KG1 (cell line): ENCODE measurements around the gene CNNM3.

Experiments
- DNase-seq: peaks from one replicate; lab custom pipeline; 2025; lab: John Stamatoyannopoulos, UW

The CNNM3 gene

DNA sequence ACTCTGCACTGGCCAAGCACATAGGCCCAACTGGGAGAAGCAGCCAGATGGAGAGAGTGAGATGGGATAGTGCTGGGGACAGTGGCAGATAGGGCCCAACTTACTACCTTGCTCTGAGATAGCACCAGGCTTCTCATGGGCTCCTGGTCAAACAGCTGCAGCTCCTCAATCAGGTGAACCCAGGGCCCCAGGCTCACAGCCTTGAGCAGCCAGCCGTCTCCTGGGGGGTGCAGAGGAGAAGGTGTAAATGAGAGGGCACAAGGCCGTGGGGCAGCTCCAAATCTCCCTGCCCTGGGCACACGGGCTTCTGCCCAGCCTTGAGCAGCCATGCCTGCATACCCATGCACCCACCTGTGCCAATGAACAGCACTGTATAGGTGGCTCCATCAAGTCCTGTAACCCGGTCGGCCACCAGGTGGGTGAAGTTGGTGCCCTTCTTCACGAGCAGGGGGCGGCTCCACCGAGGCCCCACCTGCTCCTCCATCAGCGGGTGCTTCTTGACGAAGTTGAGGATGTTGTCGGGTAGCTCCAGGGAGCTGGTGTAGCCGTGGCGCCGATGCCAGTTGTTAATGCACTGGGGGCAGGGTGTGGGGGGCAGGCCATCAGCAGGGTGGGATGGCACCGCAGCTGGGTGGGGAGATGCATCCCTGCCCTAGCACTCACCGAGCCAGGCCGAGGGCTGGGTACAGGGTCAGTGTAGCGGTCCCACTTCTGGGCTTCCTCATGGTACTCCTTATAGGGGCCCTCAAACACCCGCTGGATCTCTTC lies 47.7 kb downstream of the CNNM3 start:
- DNase-seq = no peak

DNA sequence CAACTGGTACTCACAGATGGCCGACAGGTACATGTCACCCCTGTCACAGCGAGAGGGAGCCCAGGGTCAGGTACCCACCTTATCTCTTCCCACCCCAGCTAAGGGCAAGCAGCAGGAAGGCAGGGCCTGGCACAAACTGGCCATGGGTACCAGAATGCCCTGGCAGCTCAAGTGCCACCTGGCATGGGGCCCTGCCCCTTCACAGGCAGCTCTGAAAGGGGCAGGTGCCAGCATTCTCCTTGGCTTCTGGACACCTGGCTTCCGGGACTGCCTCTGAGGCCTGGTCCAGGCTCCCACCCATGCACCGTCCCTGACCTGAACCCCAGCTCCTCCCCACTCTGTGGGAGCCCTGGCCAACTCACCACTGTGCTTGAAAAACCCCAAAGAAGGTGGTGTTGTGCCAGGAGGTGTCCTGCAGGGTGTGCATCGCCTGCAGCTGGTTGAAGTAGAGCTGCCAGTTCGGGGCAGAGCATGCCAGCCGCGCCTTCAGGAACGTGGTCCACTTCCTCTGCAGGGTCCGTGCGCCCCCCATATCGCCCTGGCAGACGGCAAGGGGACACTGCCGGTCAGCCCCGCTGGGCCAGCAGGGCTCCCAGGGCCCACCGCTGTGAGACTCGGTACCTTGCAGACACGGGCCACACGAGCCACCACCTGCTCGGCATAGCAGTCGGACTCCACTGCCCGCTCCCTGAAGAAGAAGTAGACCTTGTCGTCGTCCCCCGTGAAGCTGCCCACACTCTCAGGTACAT lies 48.4 kb downstream of the CNNM3 start:
- no peak for DNase-seq

DNA sequence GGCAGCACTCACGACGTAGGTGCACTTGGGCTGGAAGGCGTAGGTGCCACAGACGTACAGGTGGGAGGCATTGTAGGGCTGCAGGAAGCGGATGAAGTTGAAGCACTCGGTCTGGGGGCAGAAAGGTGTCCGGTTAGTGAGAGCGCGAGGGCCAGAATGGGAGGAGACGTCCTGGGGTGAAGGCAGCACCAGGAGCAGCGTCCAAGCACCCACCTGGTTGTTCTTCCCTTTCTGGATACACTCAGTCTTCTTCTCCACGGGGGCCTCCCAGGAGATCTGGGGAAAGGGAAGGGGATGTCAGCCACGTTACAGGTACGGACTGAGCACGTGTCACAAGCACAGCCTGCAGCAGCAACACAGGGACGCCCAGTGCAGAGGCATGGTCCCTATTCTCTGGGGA lies 49.6 kb downstream of the CNNM3 start:
- DNase-seq = no peak

DNA sequence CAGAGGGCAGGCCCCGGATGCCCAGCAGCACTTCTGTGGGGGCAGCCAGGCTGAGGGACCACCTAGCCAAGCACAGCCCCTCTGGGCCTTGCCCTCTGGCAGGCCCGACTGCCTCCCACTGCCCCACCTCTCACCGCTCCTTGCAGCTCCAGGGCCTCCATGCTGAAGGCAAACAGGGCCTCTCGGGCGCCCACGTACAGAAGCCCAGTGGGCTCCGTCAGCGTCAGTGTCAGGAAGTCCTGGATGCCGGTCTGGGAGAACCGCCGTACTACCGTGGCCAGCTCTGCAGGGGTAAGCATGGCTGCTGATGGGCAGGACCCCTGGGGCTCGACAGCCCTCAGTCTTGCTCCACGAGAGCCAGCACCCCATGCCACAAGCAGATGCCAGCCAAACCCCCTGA lies 50.1 kb downstream of the CNNM3 start:
- DNase-seq = no peak

DNA sequence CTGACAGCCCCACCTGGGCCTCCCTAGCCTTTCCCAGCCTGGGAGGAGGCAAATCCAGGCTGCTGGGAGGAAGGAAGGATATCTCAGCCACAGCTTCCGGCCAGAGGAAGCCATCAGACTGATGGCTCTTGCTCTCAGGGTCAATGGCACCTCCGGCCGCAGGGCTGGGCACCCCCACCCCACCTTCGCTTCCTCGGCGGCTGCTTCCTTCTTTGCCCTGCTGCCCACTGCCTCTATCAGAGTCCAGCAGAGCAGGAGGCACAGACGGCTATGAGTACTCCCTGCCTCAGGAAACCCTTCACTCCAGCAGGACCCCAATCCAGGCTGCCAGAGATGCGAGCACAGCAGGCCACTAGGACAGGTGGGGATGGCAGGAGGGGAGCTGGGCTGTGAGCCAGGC lies 50.5 kb downstream of the CNNM3 start:
- no peak for DNase-seq

DNA sequence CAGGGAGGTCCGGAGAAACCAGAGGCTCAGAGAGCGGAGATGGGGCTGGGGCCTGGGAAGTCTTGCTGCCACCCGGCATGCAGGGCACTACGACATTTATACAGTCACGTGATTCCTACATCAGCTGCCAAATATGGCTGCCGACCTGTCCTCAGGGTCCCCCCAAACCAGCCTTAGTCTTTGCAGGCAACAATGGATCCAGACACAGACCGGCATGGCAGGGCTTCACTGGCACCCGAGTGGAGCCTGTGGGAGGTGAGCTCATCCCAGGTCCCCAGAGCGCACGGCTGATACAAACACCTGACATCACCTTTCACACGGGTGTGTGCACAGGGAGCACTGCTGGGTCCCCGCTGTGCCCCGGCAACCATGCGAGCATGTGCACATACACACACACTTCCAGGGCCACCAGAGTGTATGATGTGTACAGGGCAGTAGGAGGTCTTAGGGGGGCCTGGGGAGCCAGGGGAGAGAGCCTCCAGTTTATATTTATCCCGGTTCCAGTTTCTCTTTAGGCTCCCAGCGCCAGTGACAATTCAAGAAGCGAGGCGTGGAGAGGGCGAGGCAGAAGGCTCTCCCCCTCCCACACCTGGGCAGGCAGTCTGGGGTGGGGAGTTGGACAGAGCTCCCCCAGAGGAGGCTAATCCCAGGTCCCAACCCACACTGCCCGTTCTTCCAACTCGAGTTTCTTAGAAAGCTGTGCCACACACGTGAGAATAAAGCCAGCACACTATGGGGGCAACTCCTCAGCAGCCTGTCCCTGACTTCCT lies 51.1 kb downstream of the CNNM3 start:
- DNase-seq = no peak

DNA sequence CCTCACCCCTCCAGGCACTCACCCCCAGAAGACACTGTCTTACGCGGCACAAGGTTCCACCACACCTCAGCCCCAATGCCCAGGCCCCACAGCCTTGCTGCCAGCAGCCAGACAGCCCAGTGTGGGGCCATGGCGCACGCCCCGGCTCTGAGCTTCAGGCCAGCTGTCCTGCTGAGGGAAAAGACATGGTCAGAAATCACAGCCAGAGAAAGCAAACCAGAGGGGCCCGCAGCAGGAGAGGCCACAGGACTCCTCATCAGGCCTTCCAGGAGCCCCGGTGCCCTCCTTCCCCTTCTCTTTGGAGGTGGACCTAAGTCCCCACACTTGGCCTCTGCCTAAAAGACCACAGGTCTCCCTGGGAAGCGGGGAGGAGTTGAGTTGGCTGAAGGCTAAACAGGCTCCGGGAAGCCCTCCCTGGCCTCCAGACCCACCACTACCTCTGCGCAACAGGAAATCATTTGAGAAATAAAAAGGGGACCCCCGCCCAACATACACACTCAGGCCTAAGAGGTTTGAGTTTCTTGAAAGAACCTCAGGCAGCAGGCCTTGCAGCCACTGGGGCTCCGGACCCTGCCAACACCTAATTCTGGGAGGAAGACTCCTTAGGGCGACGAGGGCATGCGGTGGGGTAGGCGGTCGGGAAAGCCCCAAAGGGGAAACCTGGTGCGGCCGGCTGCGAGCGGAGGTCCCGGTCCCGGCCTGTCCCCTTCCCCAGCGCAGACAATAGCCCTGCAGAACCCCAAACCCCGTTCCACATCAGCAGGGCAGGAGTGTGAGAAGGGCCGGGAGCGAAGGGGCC lies 51.9 kb downstream of the CNNM3 start:
- DNase-seq = no peak

DNA sequence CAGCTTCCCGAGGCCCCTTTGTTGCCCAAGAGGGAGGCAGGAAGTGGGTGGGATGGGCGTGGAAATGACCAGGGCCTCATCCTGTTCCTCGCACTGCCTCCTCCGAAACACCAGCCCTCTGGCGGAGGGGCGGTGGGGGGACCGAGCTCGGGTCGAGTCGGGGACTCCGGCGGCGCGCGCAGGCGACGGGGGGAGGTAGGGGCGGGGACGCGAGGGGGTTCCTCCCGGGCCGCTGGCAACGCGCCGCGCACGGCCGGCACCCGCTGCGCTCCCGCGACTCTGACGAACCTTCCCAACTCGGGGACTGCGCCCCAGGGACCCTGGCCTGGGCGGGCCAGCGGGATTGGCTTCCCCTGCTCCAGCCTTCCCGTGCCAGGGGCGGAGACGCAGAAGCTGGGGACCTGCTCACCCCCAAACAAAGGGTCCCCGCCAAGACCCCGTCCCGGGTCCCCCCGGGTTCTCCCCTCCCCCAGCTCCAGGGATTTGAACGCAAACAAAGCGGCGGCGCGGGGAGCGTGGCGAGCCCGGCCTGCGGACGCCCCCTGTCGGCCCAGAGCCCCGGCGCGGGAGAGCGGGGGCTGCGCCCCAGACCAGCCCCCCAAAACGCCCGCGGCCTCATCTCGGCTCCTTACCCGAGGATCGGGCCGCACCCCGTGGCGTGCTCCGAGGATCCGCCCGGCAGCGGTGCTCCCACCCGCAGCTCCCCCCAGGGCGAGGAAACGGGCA lies 52.6 kb downstream of the CNNM3 start:
- DNase-seq = peak; percentile 81

DNA sequence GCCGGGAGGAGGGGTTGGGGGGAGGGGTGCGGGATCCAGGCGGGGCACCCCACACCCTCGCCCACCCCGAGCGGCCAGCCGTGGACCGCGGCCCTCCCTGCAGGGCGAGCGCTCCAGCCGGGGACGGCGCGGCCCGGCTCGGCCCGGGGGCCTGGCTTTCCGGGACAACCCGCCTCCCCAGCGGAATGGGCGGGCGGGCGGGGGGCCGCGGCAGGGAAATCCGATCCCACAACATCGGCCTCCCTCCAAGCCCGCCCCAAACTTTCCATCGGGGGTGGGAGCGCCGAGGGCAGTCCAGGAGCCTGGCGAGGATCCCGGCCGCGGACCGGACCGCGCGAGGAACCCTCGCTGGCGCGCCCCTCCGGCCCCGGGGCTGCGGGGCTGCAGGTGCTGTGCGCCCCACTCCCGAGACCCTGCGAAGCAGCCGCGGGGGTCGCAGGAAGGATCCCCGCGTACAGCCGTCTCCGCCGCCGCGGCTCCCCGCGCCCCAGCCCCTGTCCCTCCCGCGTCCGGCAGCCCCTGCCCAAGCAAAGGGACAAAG lies 53.3 kb downstream of the CNNM3 start:
- no peak for DNase-seq

DNA sequence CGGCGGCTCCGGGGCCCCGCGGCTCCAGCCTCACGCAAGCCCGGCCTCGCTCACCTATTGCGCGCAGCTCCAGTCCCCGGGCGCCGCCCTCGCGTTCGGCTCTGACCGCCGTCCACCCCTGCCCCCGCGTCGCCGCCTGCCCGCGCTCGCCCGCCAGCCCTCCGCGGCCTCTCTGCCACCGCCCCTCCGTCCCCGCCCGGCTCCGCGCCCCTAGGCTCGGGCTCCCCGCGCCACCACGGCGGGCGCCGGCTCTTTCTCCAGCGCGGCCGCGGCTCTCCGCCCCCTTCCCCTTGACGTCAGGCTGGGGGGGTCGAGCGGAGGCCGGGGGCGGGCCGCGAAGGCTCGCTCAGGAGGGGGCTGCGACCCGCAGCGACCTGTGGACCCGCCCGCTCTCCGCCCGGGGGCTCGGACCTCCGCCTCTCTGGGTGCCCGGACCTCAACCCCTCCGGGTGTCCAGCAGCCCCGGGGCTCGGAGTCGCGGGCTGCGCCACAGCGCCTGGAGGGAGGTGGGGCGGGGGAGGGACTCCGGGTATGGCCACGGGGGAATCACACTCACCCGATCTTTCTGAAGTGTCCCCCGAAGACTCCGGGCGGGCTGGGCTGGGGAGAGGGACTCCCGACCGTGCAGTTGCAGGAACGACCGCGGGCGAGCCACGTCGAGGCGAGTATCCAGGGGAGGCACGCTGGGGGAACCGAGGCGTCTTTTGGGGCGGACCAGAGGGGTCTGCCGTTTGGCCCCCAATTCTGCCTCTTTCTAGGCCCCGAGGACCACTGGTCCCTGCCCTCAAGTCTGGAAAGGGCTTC lies 54.0 kb downstream of the CNNM3 start, which contains the start of gene SEMA4C:
Gene SEMA4C (minus strand): TSS at position 259 of the 804 bp plus-strand sequence. CDS start 2,194 bp downstream, outside the sequence.
- no peak for DNase-seq

DNA sequence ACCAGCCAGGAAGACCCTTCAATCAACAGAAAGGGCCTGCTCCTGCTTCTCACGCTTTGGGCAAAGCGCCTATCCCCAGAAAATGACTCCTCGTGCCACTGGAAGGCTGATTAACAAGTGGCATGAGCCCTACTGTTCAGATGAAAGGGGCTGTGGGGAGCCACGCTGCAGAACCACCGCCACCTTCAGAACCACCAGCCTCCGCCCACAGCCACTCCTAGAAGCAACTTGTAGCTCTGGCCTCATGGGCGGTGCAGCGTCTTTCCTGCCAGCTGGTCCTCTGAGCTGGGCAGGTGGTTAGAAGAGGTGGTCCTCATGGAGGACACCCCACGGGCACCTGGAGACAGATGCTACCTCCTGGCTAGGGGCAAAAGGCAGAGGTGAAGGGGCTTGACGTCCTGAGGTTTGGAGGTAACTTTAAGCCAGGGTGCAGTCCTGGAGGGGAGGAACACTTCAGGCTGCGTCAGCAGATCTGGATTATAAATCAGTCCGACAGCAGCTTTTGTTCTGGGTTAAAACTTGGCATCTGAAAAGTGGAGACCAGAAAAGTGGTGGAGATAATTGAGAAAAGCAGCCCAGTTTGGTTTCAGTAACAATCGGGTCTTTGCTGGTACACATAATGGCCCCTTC lies 54.7 kb downstream of the CNNM3 start:
- no peak for DNase-seq

DNA sequence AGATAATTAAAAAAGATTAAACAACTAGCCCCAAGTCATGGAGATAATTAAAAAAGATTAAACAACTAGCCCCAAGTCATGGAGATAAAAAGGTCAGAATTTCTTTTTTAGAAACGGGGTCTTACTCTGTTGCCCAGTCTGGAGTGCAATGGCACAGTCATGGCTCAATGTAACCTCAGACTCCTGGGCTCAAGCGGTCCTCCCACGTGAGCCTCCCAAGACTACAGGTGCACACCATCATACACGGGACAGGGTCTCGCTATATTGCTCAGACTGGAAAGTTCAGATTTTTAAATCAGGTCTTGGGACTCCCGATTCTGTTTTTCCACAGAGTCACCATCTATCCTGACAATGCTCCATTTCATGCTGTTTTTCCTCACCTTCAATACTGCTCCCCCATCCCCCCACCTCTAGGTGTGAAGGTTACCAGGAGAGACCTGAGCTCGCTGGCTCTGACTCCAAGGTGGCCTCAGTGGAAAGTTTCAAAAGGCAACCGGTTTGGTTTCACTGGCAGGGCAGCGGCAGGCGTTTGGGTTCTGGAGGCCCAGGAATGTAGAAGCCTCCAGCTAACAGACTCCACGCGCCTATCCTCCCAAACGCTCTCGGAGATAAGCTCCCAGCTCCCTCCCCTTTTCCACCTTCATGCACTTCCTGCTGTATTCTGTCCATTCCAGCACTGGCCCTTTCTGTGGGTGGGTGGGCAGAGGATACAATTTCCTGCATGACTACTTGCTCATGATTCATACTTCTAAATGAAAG lies 56.7 kb downstream of the CNNM3 start:
- no peak for DNase-seq

DNA sequence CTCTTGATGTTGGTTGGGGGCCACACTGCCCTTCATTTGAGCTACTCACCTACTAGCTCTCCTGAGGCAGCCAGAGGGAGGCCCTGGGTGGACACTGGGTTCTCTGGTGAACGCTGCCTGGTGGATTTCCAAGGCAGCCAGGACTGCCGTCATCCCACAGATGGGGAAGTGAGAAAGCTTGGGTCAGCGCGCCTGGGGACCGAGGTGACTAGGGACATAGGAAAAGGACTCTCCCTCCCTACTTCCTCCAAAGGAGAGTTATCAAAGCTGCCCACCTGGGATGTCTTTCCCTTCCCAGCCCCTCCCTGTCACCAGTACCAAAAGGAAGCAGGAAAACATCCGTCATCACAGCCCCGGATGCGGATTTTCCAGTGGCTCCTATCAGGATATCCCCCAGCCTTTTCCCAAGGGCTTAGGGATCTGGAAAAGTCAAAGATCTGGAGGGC lies 57.6 kb downstream of the CNNM3 start:
- DNase-seq = no peak

DNA sequence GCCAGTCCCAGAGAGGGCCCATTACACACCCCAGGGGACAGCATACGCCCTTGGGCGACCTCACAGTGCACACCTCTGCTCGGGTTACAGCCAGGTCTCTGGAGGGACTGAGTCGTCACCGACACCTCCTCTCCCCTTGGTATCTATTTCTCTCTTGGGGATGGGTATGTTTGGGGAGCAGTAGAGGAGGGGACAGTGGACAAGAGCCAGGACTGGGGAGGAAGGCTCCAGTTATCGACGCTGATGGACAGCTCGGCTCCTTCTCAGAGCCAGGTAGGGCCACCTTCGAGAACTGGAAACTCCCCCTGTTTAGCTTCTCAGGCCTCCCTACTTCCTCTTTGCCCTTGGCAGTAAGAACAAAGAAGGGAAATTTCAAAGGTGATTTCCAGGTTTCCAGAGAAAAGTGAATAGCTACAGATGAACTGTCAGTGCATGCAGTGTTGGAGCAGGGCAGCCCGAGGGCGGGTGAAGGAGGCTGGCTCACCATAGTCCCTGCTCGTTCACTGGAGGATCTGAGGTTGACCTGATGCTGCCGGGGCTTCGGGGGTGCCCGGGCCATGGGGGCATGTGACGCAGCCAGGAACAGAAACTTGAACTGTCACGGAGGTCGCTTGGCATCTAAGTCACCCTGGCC lies 58.2 kb downstream of the CNNM3 start:
- no peak for DNase-seq

DNA sequence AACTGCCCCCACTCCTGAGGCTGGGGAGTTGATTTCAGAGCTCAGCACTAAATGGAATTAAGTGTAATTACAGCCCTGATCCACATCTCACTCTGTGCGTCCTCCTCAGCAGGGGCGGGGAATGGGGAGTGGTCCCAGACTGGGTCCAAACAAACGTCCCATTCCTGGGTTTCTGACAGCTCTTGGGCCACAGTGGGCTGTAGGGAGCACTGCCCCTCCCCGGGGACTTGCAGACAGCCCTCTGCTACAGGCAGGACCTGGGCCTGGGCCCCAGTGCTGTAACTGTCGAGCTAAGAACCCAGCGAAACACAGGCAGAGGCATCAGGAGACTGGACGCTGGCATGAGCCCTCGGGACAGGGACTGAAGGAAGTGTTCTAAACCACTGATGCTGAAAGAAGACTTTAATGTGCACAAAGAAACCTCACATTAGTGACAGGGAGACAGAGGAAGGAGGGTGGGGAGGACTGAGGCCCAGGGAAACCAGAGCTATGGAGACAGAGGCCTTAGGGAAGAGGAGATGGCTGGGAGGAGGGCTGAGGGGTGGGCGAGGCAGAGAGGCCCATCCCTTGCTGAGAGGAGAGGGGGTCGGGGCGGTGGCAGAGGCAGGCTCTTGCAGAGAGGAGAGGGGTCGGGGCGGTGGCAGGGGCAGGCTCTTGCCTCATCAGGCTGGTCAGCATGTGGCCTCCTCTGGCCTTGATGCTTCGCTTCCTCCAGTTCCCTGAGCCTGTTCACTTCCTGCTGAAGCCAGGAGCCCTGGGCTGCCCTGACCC lies 59.6 kb downstream of the CNNM3 start:
- no peak for DNase-seq

DNA sequence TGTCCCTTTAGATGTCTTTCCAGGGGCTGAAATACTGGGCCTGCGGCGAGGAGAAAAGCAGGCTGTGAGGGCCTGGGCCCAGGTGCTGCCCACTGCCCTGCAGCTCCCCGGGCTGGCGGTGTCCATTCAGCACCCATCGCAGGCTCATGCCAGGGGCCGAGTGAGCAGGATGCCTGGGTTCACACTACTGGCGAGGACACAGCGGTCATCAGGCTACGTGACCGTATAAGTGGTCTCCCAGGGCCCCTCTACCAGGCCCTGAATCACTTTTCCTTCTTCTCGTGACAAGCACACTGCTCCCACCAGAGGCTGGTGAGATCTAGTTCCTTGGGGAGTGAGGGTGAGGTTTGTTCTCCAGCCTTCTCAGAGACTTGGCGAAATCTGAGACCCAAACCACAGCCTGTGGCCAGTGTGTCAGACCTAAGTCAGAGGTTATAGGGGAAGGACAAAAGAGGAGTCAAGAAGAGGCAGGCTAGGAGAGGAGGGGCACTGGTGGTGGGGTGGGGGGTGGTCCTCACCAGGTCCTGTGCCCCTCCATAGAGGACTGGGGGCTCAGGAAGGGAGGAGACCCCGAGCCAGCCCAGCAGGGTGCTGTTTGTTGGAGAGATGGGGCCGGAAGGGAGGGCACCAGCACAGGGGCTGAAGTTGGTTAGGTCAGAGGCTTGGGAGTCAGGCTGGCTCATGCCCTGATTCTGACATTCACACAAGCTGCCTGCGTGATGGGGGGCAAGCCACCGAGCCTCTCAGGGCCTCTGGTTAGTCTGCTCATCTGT lies 60.4 kb downstream of the CNNM3 start:
- no peak for DNase-seq

DNA sequence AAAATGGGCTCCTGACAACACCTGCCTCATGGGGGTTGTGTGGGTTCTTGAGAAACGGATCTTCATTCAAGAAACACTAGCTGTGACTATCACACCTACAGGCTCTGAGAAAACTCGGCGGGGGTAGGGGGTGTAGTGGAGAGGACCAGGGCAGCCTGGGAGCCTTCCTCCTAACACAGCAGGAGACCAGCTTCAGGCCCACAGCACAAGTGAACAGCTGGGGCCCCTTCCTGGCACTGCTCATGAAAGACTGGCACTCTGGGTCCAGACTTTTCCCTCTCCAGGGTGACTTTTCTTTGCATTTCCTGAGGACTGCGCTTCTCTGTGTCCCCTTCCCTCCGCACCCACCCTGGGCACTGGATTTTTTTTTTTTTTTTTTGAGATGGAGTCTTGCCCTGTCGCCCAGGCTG lies 61.0 kb downstream of the CNNM3 start:
- no peak for DNase-seq
